ENCODE measurements around the gene GPC1. TPM values are rescaled to one million over a fixed set of nuclear protein-coding genes. Genes with fewer than 3 reads are reported as not detected.

Gene GPC1
- polyA plus RNA-seq, 1 of the 3 experiments (the other 2 are of a cell fraction): 65.5 TPM

- TF ChIP-seq MAX (IDR thresholded peaks at IDR 0.05; ENCODE audit: low read depth): no peak
- TF ChIP-seq POLR2AphosphoS5 (IDR thresholded peaks at IDR 0.05; ENCODE audit: low read depth, low read length): no peak
These were observed 75.2 kb downstream of the GPC1 start (continued) for GRCh38 chr2:240510513-240511210.

GRCh38 chr2:240511351-240512108 is 76.1 kb downstream of the GPC1 start:
- TF ChIP-seq GABPA (IDR thresholded peaks at IDR 0.05; ENCODE audit: low read depth) (no peak), TAF1 (IDR thresholded peaks at IDR 0.05; ENCODE audit: borderline replicate concordance, low read depth, low read length) (no peak), USF1 (IDR thresholded peaks at IDR 0.05; ENCODE audit: borderline replicate concordance, low read depth) (no peak), IRF3 (IDR thresholded peaks at IDR 0.05; ENCODE audit: low read depth, low read length) (no peak), SMC3 (IDR thresholded peaks at IDR 0.05; ENCODE audit: low read depth, low read length) (no peak), TEAD4 (IDR thresholded peaks at IDR 0.05; ENCODE audit: borderline replicate concordance, insufficient read depth) (no peak), FOXM1 (IDR thresholded peaks at IDR 0.05; ENCODE audit: low read depth) (no peak), CTCF (IDR thresholded peaks at IDR 0.05) (no peak), MXI1 (IDR thresholded peaks at IDR 0.05; ENCODE audit: low read depth, low read length) (no peak), PBX3 (IDR thresholded peaks at IDR 0.05) (no peak), NFIC (IDR thresholded peaks at IDR 0.05; ENCODE audit: borderline replicate concordance) (no peak), SIN3A (IDR thresholded peaks at IDR 0.05; ENCODE audit: borderline replicate concordance, low read depth, low read length) (no peak), ZBTB33 (IDR thresholded peaks at IDR 0.05; ENCODE audit: borderline replicate concordance, low read depth) (no peak), FOXJ3 (CRISPR knock-in tag; IDR thresholded peaks at IDR 0.05) (no peak), RCOR1 (IDR thresholded peaks at IDR 0.05; ENCODE audit: low read length) (no peak)
- H3F3A ChIP-seq (replicated peaks; ENCODE audit: insufficient read depth): no peaks in the 10 kb centered on the region
- no peaks in the 10 kb centered on the region; a peak in 1 of 4 replicates for H3K4me1 ChIP-seq (ENCODE audit: control insufficient read depth in 1 of 2, insufficient read depth in 2 of 2, low read depth in 1 of 2, low read length in 1 of 2)
- no peak overlapping the region for H3K27ac ChIP-seq (ENCODE audit: low read depth in 2 of 2, low read length in 1 of 2)
- no peak for DNase-seq
- H3K79me2 ChIP-seq (ENCODE audit: insufficient read depth): no peaks in the 10 kb centered on the region
- H2AFZ ChIP-seq (ENCODE audit: low read depth): no peak overlapping the region
- no peak overlapping the region for H3K4me3 ChIP-seq (ENCODE audit: low read depth in 2 of 2, low read length in 1 of 2)
- POLR2A ChIA-PET: no interaction called here
- no peaks in the 10 kb centered on the region for H3K9me2 ChIP-seq
- H3K9me3 ChIP-seq: no peaks in the 10 kb centered on the region
- no peaks in the 10 kb centered on the region for H4K20me1 ChIP-seq (ENCODE audit: insufficient read depth)
- no peaks in the 10 kb centered on the region for H3K27me3 ChIP-seq (ENCODE audit: insufficient read depth)
- WGBS (ENCODE audit: low lambda C conversion rate): 91% methylated on average over 15 of the region's 31 CpGs
- no peak overlapping the region for H3K4me2 ChIP-seq
- CTCF ChIA-PET: no interaction called here
- H3K9ac ChIP-seq: no peak overlapping the region
- peaks cover 3 to 14% of the 10 kb centered on the region in 2 experiments for H3K36me3 ChIP-seq (replicated peaks in 1 of 2; ENCODE audit: control insufficient read depth in 1 of 2, insufficient read depth in 2 of 2, low read length in 1 of 2)

All from SK-N-SH (cell line).